GM19193 (cell line): ENCODE results near the gene PRR20G.

ENCODE experiments used
- POLR2A ChIP-seq: IDR thresholded peaks from 4 replicates; pipeline ENCODE4 v1.6.1; 2011; ENCODE audit not compliant: insufficient read depth, insufficient read length; ENCODE audit errors: extremely low read depth

PRR20G gene

DNA sequence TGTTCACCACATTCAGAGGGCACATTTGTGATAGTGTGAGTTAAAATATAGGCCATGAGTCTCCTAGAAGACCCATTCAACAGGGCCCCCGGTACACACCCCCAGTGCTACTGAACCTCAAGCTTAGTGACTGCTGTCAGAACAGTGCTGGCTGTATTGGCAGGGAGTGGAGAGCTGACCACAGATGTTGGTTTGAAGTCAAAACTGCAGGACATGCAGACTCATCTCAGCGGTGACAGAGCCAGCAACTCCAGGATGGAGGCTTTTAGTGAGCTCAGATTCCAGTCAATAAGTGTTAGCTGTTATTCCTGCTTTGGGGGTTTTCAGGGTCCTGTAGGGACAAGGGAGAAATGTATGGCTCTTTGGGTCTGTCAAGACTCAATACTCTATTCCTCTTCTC, 29.1 kb downstream of the PRR20G start:
- no peak for TF ChIP-seq POLR2A

DNA sequence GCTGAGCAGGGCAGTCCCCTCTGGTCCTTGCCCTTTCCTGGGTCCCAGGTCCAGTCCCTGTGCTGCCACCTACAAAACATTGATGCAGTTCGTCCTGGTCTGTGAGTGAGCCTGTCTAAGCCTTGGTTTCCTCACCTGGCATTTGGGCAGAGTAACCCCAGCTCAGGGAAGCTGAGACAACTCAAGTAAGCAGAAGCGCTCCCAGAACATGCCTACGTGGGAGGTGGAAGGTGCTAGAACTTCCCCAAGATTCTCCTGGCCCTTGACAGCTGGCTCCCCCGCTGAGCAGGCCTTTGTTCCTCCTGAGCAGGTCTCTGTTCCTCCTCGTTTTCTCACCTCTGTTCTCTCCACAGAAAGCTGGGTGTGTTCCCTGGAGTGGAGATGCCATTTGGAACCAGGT, 30.5 kb downstream of the PRR20G start:
- no peak for TF ChIP-seq POLR2A

GRCh38 chr3:127256733-127257271, 31.0 kb downstream of the PRR20G start:
- no peak for TF ChIP-seq POLR2A

GRCh38 chr3:127256138-127256537, 31.7 kb downstream of the PRR20G start:
- no peak for TF ChIP-seq POLR2A

GRCh38 chr3:127255516-127255915, 32.3 kb downstream of the PRR20G start:
- no peak for TF ChIP-seq POLR2A

DNA sequence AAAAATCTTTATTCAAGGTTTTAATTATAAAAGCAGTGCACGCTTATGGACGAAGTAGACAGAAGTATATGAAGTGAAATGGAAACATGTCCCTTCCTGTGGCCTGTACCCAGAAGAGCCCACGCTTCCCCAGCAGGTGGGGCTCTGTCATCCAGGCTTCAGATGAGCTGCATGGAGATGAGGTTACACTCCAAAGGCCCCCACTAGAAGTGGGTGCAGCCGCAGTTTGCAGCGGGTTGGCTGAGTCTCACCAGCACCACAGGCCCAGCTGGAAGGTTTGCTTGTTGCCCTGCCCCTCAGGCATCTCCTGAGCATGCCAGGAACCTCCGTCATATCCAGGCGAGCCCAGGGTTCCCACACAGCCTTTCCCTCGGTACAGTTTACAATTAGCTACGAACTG, 33.1 kb downstream of the PRR20G start:
- no peak for TF ChIP-seq POLR2A

GRCh38 chr3:127254033-127254644, 33.7 kb downstream of the PRR20G start:
- no peak for TF ChIP-seq POLR2A

GRCh38 chr3:127253491-127253890, 34.4 kb downstream of the PRR20G start:
- no peak for TF ChIP-seq POLR2A

DNA sequence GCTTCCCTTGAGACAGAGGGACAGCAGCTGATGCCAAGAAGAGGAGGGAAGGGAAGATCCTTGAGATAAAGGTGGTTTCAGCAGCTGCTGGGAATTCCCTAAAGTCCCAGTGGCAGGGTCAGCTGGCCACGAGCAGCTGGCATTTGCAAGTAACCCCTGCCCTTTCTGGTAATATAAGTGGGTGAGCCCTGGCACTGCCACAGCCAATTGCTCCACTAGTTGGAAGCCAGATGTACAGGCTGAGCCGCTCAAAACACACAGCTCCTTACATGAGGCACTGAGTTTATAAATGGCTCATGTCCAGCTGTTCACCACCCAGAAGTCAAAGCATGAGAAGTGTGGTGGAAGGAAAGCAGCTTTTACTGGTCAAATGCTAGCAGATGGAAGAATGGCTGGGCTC, 35.4 kb downstream of the PRR20G start:
- TF ChIP-seq POLR2A, result no peak

DNA sequence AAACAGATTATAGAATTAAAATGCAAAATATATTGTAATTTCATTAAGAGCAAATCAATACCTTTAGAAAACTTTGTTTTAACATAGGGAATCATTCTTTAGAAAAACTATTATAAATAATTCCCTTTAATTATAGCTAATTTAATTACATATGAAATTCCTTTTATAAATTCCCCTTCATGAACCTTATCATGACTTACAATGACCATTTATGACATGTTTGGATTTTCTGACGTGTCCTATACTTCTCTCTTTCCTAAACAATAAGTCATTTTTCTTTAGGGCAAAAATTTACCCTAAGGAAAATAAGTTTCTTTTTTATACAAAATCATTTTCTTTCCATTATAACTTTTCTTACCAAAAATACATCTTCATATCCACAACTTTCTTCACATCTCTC, 37.8 kb downstream of the PRR20G start:
- no peak for TF ChIP-seq POLR2A

DNA sequence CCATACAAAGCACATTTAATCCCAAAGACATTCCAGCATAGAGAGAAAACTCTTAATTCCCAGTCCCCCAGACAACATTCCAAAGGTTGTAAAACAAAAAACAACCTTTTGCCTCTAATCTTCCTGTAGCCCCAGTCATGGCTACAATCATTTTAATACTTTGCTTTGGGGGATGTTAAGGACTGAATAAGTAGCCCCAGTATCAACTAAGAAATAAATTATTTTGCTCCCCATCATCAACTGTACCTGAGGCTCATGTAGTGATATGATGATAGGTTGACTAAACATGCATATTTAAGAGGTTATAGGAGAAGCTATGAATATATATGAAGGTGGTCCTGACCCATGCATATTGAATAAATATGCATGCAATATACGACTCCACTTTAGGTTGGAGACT, 40.6 kb downstream of the PRR20G start:
- TF ChIP-seq POLR2A, result no peak

GRCh38 chr3:127238602-127239001, 49.2 kb downstream of the PRR20G start:
- TF ChIP-seq POLR2A, result no peak

- TF ChIP-seq POLR2A, result no peak
These were observed 50.0 kb downstream of the PRR20G start for GRCh38 chr3:127237835-127238234.

- TF ChIP-seq POLR2A, result no peak
These were observed 52.1 kb downstream of the PRR20G start for GRCh38 chr3:127235706-127236105.

DNA sequence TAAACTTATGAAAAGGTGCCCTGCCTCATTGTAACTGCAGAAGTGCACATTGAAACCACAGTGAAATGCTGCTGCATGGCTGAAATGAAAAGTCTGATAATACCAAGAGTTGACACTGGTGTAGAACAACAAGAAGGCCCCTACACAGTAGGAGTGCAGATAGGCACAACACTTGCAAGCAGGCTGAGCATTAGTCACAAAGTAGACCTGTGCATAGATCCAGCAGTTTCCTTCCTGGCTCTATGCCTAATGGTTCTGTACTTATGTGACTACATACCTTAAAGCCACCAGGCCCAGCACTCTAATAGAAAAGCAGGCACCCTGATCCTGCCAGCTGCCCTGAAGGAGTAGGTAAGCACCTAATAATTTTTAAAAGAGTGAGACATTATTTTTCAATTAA, 53.1 kb downstream of the PRR20G start:
- TF ChIP-seq POLR2A, result no peak
